LNCaP clone FGC (cell line): Measurements from ENCODE around the gene DCST1.
"Not testable (repeated sequence)": the region's sequence is repeated elsewhere in the genome, so short reads cannot be mapped to it uniquely, and the experiment has no call there.

Experiments used
- DNase-seq: peaks from one replicate; pipeline ENCODE4 v3.0.0-alpha.2; 2011; ENCODE audit warnings: low read depth
- H3K4me3 ChIP-seq: 2 replicates; pipeline ENCODE4 v1.5.1; 2011; ENCODE audit warnings: mild to moderate bottlenecking, low read depth, low read length, control low read depth
- TF ChIP-seq, protein P1 (sequence below): IDR thresholded peaks from 2 replicates; pipeline ENCODE4 v1.5.1; 2012; ENCODE audit warnings: mild to moderate bottlenecking; ENCODE audit not compliant: control insufficient read depth, insufficient read depth; ENCODE audit errors: extremely low read depth

Gene DCST1

DNA sequence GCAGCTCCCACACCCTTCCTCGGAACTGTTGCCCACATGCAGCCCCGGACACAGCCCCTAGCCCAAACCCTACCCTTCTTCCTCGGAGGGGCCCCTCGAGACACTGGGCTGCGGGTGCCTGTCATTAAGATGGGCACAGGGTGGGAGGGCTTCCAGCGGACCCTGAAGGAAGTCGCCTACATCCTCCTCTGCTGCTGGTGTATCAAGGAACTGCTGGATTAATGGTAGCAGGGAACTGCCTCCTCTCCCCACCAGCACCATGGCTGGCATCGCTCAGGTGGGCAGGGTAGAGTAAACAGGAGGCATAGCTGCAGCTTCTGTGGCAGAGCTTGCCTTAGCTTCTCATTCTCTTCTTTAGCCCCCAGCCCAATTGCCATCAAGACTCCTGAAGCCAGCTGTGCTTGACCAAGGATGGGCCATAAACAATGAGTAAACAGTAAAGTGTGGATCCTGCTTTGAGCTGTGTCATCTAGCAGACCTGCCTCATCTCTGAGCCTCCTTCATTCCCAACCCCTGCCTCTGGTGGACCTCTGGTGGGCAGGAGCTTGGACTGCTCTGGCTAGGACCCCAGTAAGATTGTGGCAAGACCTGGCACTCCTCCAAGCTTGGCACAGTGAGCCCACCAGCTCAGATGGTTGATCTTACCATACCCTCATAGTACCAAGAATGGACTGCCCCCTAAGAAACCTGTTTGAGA lies 39.9 kb upstream of the DCST1 start, which contains the start of gene LENEP:
TSS of gene LENEP (plus strand) at position 15 of the 697 bp plus-strand sequence. CDS start at position 37, 22 bp downstream.
- DNase-seq = no peak
- TF ChIP-seq, protein P1, sequence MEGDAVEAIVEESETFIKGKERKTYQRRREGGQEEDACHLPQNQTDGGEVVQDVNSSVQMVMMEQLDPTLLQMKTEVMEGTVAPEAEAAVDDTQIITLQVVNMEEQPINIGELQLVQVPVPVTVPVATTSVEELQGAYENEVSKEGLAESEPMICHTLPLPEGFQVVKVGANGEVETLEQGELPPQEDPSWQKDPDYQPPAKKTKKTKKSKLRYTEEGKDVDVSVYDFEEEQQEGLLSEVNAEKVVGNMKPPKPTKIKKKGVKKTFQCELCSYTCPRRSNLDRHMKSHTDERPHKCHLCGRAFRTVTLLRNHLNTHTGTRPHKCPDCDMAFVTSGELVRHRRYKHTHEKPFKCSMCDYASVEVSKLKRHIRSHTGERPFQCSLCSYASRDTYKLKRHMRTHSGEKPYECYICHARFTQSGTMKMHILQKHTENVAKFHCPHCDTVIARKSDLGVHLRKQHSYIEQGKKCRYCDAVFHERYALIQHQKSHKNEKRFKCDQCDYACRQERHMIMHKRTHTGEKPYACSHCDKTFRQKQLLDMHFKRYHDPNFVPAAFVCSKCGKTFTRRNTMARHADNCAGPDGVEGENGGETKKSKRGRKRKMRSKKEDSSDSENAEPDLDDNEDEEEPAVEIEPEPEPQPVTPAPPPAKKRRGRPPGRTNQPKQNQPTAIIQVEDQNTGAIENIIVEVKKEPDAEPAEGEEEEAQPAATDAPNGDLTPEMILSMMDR = no peak
- H3K4me3 ChIP-seq = no peak within 1 kb of the TSS

DNA sequence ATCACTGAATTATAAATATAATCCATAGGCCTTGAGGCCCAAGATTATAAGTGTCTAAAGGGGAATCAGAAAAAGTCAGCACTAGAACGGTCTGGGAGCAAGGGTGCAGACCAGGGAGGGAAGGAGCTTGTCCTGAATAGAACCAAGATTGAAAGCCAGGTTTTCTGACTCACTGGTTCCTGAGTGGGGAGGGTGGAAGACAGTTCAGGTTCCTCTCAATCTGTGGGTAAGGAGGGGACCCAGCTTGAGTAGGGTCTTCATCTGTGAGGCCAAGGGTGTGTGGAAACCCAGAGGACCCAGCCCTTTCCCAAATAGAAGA lies 39.4 kb upstream of the DCST1 start:
- H3K4me3 ChIP-seq = no peak overlapping the region
- TF ChIP-seq, protein P1 = no peak
- no peak for DNase-seq

DNA sequence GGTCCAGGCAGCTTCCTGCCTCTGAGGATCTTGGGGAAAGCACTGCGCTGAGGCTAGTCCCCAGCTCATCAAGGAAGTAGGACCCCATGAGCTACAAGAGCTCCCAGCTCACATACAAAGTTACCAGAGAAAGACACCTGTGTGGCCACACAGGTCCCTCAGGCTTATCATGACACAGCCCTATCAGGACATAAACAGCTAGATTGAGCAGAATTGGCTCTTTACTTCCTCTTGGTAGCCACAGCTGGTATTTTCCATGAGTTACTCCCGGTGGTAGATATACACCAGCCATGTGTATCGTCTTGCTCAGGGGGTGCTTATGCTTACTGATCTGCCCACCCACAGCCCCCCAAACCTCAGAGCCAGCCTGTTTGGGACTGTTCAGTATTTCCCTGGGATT lies 39.0 kb upstream of the DCST1 start:
- H3K4me3 ChIP-seq = no peak overlapping the region
- TF ChIP-seq, protein P1 = no peak
- no peak for DNase-seq

DNA sequence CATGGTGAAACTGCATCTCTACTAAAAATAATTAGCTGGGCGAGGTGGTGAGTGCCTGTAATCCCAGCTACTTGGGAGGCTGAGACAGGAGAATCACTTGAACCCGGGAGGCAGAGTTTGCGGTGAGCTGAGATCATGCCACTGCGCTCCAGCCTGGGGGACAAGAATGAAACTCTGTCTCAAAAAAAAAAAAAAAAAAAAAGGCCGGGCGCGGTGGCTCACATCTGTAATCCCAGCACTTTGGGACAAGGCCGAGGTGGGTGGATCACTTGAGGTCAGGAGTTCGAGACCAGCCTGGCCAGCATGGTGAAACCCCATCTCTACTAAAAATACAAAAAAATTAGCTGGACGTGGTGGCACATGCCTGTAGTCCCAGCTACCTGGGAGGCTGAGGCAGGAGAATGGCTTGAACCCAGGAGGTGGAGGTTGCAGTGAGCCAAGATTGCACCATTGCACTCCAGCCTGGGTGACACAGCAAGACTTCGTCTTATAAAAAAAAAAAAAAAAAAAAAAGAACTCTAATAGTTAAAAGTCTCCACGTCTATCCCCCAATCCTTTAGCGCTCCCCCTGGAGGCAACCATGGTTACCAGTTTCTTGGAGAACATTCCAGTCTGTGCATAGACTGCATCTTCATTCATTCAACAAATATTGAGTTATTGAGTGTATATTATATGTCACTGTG lies 38.2 kb upstream of the DCST1 start:
- H3K4me3 ChIP-seq, DNase-seq: not testable (repeated sequence)
- TF ChIP-seq, protein P1 = peak; percentile 41

DNA sequence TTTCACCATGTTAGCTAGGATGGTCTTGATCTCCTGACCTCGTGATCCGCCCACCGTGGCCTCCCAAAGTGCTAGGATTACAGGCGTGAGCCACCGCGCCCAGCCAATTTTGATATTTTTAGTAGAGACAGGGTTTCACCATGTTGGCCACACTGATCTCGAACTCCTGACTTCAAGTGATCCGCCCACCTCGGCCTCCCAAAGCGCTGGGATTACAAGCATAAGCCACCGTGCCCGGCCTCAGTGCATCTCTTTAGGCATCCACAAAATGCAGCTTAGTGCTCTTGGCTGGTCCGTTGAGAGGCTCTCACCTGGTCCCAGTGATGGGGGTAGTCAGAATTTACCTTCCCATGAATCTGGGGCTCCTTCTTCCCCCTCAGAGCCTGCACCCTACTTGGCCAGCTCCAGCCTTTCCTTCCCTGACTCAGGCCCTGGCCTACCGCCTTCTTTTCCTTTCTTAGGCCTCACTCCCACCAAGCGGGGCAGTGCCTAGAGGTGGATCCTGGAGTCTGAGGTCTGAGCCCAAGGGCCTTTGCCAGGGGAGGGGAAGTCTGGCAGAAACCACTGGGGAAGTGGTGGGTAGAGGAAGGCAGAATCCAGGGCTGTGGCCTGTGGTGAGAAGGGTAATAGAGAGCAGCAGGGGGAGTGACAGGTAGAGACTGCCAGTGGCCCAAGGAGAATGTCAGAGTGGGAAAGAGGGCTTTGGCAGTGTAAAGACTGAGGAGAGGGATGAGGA lies 36.5 kb upstream of the DCST1 start:
- no peak overlapping the region for H3K4me3 ChIP-seq
- TF ChIP-seq, protein P1 = no peak
- no peak for DNase-seq

DNA sequence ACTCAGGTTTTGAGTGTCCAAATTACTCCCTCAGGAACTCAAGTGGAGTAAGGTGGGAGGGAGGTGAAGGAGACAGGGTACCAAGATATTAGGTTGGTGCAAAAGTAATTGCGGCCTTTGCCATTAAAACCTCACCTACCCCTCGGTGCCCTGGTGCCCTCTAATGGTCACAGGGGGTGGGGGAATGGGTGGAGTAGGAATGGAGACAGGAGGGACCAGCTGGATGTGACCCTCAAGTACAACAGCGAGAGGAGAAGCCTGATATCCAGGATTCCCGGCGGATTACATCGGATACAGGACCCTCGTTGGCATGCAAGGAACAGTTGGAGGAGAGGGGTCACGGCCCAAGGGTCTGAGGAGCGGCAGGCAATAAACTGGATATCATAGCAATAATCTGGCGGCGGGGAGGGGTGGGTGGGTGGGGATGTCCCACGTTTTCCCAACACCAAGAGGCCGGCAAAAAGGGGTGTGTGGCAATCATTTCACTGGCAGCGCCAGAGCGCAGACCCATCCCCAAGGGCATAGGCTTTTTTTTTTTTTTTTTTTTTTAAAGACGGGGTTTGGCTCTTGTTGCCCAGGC lies 35.3 kb upstream of the DCST1 start:
- DNase-seq = no peak
- no peak overlapping the region for H3K4me3 ChIP-seq
- TF ChIP-seq, protein P1 = peak; percentile 27
